HL-60 (cell line): ENCODE data around the gene USP24.

Experiments used
- GABPA ChIP-seq: IDR thresholded peaks from 2 replicates; pipeline ENCODE4 v1.6.1; 2012; ENCODE audit warnings: low read depth
- POLR2AphosphoS5 ChIP-seq: IDR thresholded peaks from 2 replicates; pipeline ENCODE4 v1.6.1; 2012; ENCODE audit warnings: low read depth
- TF ChIP-seq, protein P1 (sequence below): IDR thresholded peaks from one replicate; pipeline ENCODE4 v1.5.1; 2011; ENCODE audit warnings: low read length, control low read depth, inconsistent platforms; ENCODE audit not compliant: insufficient read depth
- TF ChIP-seq, protein P2 (sequence below): IDR thresholded peaks from 2 replicates; pipeline ENCODE4 v1.6.1; 2012; ENCODE audit warnings: low read depth; ENCODE audit not compliant: insufficient replicate concordance

DNA sequence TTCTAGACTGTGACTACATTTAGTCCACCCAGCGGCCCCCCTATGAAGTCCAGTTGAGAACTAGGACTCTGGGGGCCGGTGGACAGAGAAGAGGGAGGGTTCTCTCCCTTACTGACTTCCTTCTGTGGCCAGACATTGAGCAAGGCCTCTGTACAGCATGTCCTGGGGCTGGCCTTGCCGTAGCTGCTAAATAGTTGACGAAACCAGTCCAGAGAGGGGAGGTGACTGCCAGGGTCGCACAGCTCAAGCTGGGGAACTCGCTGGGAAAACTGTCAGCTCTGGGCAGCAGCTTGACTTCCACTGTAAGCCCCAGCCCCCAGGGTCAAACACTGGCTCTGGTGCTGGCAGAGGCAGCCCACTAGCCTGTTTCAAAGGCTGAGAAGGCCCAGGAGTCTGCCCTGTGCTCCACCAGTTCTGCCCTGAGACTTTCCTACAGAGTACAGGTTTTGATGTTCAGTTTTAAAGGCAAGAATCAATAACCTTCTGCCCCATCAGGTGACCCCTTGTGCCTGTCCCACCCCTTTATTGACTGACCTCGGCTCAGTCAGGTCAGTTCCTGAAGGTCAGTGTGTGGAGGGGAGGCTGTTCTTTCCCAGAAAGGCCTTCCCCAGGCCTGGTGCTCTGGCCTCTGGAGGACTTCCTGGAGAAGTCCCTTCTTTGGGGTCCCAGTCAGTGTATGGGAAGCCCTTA, 161.8 kb downstream of the USP24 start:
- TF ChIP-seq, protein P1, sequence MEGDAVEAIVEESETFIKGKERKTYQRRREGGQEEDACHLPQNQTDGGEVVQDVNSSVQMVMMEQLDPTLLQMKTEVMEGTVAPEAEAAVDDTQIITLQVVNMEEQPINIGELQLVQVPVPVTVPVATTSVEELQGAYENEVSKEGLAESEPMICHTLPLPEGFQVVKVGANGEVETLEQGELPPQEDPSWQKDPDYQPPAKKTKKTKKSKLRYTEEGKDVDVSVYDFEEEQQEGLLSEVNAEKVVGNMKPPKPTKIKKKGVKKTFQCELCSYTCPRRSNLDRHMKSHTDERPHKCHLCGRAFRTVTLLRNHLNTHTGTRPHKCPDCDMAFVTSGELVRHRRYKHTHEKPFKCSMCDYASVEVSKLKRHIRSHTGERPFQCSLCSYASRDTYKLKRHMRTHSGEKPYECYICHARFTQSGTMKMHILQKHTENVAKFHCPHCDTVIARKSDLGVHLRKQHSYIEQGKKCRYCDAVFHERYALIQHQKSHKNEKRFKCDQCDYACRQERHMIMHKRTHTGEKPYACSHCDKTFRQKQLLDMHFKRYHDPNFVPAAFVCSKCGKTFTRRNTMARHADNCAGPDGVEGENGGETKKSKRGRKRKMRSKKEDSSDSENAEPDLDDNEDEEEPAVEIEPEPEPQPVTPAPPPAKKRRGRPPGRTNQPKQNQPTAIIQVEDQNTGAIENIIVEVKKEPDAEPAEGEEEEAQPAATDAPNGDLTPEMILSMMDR = no peak
- TF ChIP-seq, protein P2, sequence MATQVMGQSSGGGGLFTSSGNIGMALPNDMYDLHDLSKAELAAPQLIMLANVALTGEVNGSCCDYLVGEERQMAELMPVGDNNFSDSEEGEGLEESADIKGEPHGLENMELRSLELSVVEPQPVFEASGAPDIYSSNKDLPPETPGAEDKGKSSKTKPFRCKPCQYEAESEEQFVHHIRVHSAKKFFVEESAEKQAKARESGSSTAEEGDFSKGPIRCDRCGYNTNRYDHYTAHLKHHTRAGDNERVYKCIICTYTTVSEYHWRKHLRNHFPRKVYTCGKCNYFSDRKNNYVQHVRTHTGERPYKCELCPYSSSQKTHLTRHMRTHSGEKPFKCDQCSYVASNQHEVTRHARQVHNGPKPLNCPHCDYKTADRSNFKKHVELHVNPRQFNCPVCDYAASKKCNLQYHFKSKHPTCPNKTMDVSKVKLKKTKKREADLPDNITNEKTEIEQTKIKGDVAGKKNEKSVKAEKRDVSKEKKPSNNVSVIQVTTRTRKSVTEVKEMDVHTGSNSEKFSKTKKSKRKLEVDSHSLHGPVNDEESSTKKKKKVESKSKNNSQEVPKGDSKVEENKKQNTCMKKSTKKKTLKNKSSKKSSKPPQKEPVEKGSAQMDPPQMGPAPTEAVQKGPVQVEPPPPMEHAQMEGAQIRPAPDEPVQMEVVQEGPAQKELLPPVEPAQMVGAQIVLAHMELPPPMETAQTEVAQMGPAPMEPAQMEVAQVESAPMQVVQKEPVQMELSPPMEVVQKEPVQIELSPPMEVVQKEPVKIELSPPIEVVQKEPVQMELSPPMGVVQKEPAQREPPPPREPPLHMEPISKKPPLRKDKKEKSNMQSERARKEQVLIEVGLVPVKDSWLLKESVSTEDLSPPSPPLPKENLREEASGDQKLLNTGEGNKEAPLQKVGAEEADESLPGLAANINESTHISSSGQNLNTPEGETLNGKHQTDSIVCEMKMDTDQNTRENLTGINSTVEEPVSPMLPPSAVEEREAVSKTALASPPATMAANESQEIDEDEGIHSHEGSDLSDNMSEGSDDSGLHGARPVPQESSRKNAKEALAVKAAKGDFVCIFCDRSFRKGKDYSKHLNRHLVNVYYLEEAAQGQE = no peak
- TF ChIP-seq GABPA (no peak), POLR2AphosphoS5 (no peak)
